PFSK-1 (cell line): ENCODE results near the gene STK39.

Source experiments
- FOXP2 ChIP-seq: optimal IDR thresholded peaks from 2 replicates; pipeline ENCODE3; 2011; ENCODE audit warnings: borderline replicate concordance, control low read depth, inconsistent platforms; ENCODE audit not compliant: insufficient read depth; ENCODE audit errors: extremely low read length, extremely low read depth
- POLR2AphosphoS5 ChIP-seq: IDR thresholded peaks from 2 replicates; pipeline ENCODE4 v1.6.1; 2012; ENCODE audit warnings: low read depth, mild to moderate bottlenecking, control low read depth, low read length, moderate library complexity
- REST ChIP-seq, 2 experiments: IDR thresholded peaks; 2 replicates each; pipeline versions ENCODE4 v1.6.1 to v1.8.0; 2011 to 2012; ENCODE audit warnings: low read depth in 2 of 2, low read length in 2 of 2, control low read depth in 1 of 2, inconsistent platforms in 1 of 2, mild to moderate bottlenecking in 1 of 2, moderate library complexity in 1 of 2; ENCODE audit not compliant: insufficient read depth in 1 of 2
- SIN3A ChIP-seq: IDR thresholded peaks from 2 replicates; pipeline ENCODE4 v1.6.1; 2012; ENCODE audit warnings: mild to moderate bottlenecking, low read length, moderate library complexity, borderline replicate concordance; ENCODE audit not compliant: insufficient read depth
- TAF1 ChIP-seq: IDR thresholded peaks from 2 replicates; pipeline ENCODE4 v1.6.1; 2012; ENCODE audit warnings: low read length, control low read depth, borderline replicate concordance; ENCODE audit not compliant: insufficient read depth

Gene STK39

DNA sequence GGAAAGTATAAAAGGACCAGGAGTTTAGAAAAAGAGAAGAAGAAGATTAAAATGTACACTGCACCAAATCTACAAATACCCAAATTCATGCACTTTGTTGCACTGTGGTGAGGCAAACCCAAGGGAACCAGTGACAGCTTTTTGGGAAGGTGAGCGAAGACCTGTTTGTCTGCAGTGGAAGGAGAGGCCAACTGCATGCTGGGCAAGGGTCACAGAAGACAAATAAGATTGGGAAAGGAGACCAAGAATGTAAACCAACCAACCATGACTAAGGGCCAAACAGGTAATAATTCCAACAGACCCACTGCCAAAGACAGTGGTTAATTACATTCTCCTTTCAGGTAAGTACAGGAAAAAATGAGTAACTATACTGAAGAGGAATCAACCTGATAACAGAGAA, 202.8 kb downstream of the STK39 start:
- TF ChIP-seq REST (IDR thresholded peaks at IDR 0.05; ENCODE audit: insufficient read depth in 1 of 2, low read depth in 2 of 2, low read length in 2 of 2) (no peak), SIN3A (no peak), POLR2AphosphoS5 (no peak), FOXP2 (no peak), TAF1 (no peak)

GRCh38 chr2:168044176-168044575, 203.2 kb downstream of the STK39 start:
- no peak for TF ChIP-seq REST (IDR thresholded peaks at IDR 0.05; ENCODE audit: insufficient read depth in 1 of 2, low read depth in 2 of 2, low read length in 2 of 2)
- no peak for TF ChIP-seq FOXP2
- no peak for TF ChIP-seq SIN3A
- TF ChIP-seq POLR2AphosphoS5: no peak
- no peak for TF ChIP-seq TAF1

DNA sequence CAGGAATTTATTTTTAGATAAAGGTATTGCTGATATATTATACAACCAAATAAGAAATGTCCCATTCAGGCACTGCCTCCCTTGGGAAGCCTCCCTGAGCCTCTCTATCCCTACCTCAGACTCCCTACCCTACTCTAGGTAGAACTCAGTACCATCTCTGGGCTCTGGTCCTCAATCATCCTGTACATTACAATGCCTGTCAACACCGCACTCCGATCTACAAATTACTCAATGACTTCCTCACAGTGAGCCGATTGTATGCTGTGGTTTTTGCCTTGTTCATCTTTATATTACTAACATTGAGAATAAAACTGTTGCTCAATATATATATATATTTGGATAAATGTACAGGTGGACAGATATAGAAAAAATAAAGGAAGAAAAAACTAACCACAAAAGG, 207.5 kb downstream of the STK39 start:
- TF ChIP-seq REST (IDR thresholded peaks at IDR 0.05; ENCODE audit: insufficient read depth in 1 of 2, low read depth in 2 of 2, low read length in 2 of 2) (no peak), POLR2AphosphoS5 (no peak), SIN3A (no peak), FOXP2 (no peak), TAF1 (no peak)

- TF ChIP-seq SIN3A (no peak), TAF1 (no peak), FOXP2 (no peak), REST (IDR thresholded peaks at IDR 0.05; ENCODE audit: insufficient read depth in 1 of 2, low read depth in 2 of 2, low read length in 2 of 2) (no peak), POLR2AphosphoS5 (no peak)
Measured at GRCh38 chr2:168037778-168038177, 209.6 kb downstream of the STK39 start.

- TF ChIP-seq FOXP2: no peak
- no peak for TF ChIP-seq SIN3A
- TF ChIP-seq REST (IDR thresholded peaks at IDR 0.05; ENCODE audit: insufficient read depth in 1 of 2, low read depth in 2 of 2, low read length in 2 of 2): no peak
- no peak for TF ChIP-seq POLR2AphosphoS5
- no peak for TF ChIP-seq TAF1
Measured at GRCh38 chr2:168035458-168035857, 211.9 kb downstream of the STK39 start.
